KOPT-K1 (cell line): ENCODE measurements around the gene GOLIM4.
"Not testable (repeated sequence)": the region's sequence is repeated elsewhere in the genome, so short reads cannot be mapped to it uniquely, and the experiment has no call there.

ENCODE experiments used
- H3K27ac ChIP-seq: fragments of 200-600 bp; sonication (generic); 2 replicates; pipeline ENCODE4 v1.5.1; 2016; ENCODE audit warnings: antibody characterized with exemption, mild to moderate bottlenecking, low read depth, low read length; ENCODE audit not compliant: poor library complexity, severe bottlenecking
- H3K36me3 ChIP-seq: fragments of 200-600 bp; sonication (generic); 2 replicates; pipeline ENCODE4 v1.5.1; 2017; ENCODE audit warnings: antibody characterized with exemption, mild to moderate bottlenecking, low read length, moderate library complexity; ENCODE audit not compliant: insufficient read depth
- H3K9me3 ChIP-seq: fragments of 200-600 bp; sonication (generic); 2 replicates; pipeline ENCODE4 v1.5.1; 2017; ENCODE audit warnings: antibody characterized with exemption, low read length, mild to moderate bottlenecking; ENCODE audit not compliant: insufficient read depth, poor library complexity, severe bottlenecking

Gene GOLIM4

GRCh38 chr3:168070919-168071318 is 24.8 kb downstream of the GOLIM4 start:
- no peak overlapping the region for H3K27ac ChIP-seq
- no peaks in the 10 kb centered on the region for H3K9me3 ChIP-seq
- H3K36me3 ChIP-seq, result no peaks in the 10 kb centered on the region

- H3K9me3 ChIP-seq, result no peaks in the 10 kb centered on the region
- no peak overlapping the region for H3K27ac ChIP-seq
- no peaks in the 10 kb centered on the region for H3K36me3 ChIP-seq
Measured at GRCh38 chr3:168068346-168068745, 27.4 kb downstream of the GOLIM4 start.

GRCh38 chr3:168066882-168067281 is 28.8 kb downstream of the GOLIM4 start:
- Histone ChIP-seq H3K27ac (no peak overlapping the region), H3K9me3 (no peaks in the 10 kb centered on the region), H3K36me3 (no peaks in the 10 kb centered on the region)

- no peaks in the 10 kb centered on the region for H3K36me3 ChIP-seq
- no peak overlapping the region for H3K27ac ChIP-seq
- H3K9me3 ChIP-seq, result no peaks in the 10 kb centered on the region
Measured at GRCh38 chr3:168065569-168065968, 30.2 kb downstream of the GOLIM4 start.

DNA sequence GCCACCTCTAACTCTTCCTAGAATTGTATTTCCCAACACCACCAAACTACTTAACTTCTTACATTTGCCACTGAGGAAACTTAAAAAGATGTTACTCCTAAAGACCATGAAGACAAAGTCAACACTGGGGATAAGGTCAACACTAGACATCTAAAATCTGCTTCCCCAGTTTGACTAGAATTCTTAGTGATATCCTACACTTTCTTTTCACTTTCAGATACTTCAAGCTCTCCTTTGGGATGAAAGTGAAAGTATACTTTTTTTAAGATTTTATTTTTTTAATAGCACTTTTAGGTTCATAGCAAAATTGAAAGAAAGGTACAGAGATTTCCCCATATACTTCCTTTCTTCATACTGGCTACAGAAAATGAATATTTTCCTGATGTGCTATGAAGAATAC is 32.6 kb downstream of the GOLIM4 start:
- Histone ChIP-seq H3K9me3 (no peaks in the 10 kb centered on the region), H3K36me3 (no peaks in the 10 kb centered on the region)

GRCh38 chr3:168062679-168063078 is 33.0 kb downstream of the GOLIM4 start:
- Histone ChIP-seq H3K27ac (no peak overlapping the region), H3K36me3 (no peaks in the 10 kb centered on the region), H3K9me3 (no peaks in the 10 kb centered on the region)

More for the DNA sequence above, 32.6 kb downstream of the GOLIM4 start:
- no peak overlapping the region for H3K27ac ChIP-seq

GRCh38 chr3:168061332-168061996 is 34.3 kb downstream of the GOLIM4 start:
- no peaks in the 10 kb centered on the region for H3K9me3 ChIP-seq
- no peaks in the 10 kb centered on the region for H3K36me3 ChIP-seq
- H3K27ac ChIP-seq, result no peak overlapping the region

DNA sequence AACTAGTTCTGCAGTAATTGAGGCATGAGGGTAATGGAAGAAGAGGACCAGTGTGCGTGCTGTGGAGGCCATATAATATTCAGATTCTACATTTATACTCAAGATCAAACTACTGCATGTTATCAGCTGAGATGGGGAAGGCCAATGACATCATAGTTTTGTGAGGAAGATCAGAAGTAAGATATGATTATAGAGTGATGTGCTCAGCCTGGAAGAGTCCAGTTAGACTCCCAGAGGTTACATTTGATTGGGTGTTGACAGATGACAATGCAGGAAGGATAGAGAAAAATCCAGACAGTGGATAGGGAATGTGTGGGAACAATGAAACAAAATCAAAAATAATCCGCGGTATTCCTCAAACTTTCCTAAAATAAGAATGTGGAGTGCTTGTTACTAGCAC is 35.4 kb downstream of the GOLIM4 start:
- no peak overlapping the region for H3K27ac ChIP-seq
- H3K9me3 ChIP-seq, result no peaks in the 10 kb centered on the region
- no peaks in the 10 kb centered on the region for H3K36me3 ChIP-seq

GRCh38 chr3:168058481-168058880 is 37.2 kb downstream of the GOLIM4 start:
- no peak overlapping the region for H3K27ac ChIP-seq
- no peaks in the 10 kb centered on the region for H3K9me3 ChIP-seq
- no peaks in the 10 kb centered on the region for H3K36me3 ChIP-seq

DNA sequence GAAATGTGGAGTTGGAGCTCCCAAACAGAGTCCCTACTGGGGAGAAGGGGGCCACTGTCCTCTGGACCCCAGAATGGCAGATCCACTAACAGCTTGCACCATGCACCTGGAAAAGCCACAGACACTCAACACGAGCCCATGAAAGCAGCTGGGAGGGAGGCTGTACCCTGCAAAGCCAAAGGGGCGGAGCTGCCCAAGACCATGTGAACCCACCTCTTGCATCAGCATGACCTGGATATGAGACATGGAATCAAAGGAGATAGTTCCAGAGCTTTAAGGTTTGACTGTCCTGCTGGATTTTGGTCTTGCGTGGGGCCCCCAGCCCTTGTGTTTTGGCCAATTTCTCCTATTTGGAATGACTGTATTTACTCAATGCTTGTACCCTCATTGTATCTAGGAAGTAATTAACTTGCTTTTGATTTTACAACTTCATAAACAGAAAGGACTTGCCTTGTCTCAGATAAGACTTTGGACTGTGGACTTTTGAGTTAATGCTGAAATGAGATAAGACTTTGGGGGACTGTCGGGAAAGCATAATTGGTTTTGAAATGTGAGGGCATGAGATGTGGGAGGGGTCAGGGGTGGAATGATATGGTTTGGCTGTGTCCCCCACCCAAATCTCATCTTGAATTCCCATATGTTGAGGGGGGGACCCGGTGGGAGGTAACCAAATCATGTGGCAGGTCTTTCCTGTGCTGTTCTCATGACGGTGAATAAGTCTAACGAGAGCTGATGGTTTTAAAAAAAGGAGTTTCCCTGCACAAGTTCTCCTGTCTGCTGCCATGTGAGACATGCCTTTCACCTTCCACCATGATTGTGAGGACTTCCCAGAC is 39.1 kb downstream of the GOLIM4 start:
- H3K9me3 ChIP-seq, H3K27ac ChIP-seq, H3K36me3 ChIP-seq: not testable (repeated sequence)

- Histone ChIP-seq H3K36me3 (no peaks in the 10 kb centered on the region), H3K9me3 (no peaks in the 10 kb centered on the region), H3K27ac (no peak overlapping the region)
Measured at GRCh38 chr3:168054447-168054846, 41.3 kb downstream of the GOLIM4 start.

- Histone ChIP-seq H3K9me3 (no peaks in the 10 kb centered on the region), H3K27ac (no peak overlapping the region), H3K36me3 (no peaks in the 10 kb centered on the region)
Measured at GRCh38 chr3:168053115-168053514, 42.6 kb downstream of the GOLIM4 start.

GRCh38 chr3:168052515-168052914 is 43.2 kb downstream of the GOLIM4 start:
- Histone ChIP-seq H3K27ac (no peak overlapping the region), H3K9me3 (no peaks in the 10 kb centered on the region), H3K36me3 (no peaks in the 10 kb centered on the region)

- no peak overlapping the region for H3K27ac ChIP-seq
Measured at GRCh38 chr3:168051531-168052471, 43.9 kb downstream of the GOLIM4 start.

GRCh38 chr3:168051070-168051469 is 44.7 kb downstream of the GOLIM4 start:
- Histone ChIP-seq H3K9me3 (no peaks in the 10 kb centered on the region), H3K36me3 (no peaks in the 10 kb centered on the region), H3K27ac (no peak overlapping the region)

More at GRCh38 chr3:168051531-168052471, 43.9 kb downstream of the GOLIM4 start:
- Histone ChIP-seq H3K9me3 (no peaks in the 10 kb centered on the region), H3K36me3 (no peaks in the 10 kb centered on the region)
